HG02981 (cell line): ENCODE measurements around the gene QPCT.
"Not testable (repeated sequence)": the region's sequence is repeated elsewhere in the genome, so short reads cannot be mapped to it uniquely, and the experiment has no call there.

Experiments
- ATAC-seq: cut with Tn5 transposase; IDR thresholded peaks from one replicate; pipeline ENCODE4 v1.9.1; 2021; ENCODE audit warnings: mild to moderate bottlenecking, moderate library complexity; ENCODE audit not compliant: unreplicated experiment

The QPCT gene

DNA sequence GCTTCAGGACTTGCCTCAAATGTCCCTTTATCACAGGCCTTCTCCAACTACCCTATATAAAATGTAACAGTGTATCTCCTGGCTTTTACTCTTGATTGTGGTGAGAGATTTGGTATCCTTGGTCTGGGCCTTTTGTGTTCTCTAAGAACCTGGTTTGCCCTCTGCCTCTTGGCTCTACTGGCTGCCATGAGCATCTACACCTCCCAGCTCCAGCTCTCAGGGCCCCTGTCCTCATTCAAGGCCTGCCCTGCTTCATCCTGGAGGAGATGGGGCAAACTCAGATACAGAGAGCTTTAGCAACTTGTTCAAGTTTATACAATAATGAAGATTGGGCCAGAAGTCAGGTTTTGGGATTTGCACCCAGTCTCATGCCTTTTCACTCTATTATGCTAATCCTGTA, 45.0 kb downstream of the QPCT start:
- ATAC-seq = no peak

DNA sequence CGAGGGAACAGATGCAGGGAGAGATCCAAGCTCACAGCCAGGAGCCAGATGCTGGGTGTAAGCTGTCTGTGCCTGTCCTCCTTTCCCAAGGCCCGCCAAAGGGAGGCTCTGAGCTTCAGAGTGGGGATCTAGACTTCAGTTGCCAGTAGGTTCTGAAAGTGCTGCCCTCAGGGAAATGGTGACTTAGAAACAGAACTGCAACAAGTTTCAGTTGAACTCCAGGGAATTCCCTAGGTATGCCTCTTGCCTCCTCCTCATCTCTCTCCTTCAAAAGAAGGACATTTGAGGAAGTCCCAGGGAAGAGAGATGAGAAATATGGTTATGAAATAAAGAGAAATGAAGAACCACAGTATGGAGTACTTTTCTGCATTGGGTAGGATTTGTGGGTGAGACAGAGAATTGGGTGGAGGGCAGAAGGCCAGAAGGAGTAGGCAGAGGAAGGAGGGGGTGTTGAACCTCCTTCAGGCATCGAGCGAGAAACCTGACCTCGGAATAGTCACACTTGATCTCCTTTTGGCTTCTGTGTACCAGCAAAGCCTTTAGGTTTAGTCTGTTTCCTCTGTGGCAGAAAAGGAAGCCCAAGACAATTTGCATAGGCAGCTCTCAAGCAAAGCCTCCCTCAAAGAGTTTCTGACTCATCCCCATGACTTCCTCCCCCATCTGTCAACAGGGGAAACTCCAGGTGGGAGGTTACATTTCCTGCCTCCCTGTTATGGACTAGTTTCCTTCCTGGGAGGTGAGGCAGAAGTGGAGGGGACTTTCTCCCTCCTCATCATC, 45.7 kb downstream of the QPCT start:
- peak; percentile 96 for ATAC-seq

DNA sequence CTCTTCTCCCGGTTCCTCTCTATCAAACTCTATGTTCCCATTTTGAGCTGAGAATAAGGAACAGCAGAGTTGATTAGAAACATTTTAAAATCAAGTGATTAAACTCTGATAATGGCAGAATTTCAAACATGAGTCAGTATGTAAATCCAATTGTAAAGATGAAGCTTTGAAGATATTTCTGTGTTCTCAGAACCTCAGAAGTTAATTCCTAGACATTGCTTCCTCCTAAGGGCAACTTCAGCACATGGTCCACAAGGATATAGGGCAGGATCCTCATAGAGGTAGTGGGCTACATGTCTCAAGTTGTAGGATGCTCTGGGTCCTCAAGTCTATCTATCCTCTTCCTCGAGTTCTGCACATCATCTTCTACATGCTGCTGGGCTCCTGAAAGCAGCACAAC, 46.3 kb downstream of the QPCT start:
- ATAC-seq = no peak

DNA sequence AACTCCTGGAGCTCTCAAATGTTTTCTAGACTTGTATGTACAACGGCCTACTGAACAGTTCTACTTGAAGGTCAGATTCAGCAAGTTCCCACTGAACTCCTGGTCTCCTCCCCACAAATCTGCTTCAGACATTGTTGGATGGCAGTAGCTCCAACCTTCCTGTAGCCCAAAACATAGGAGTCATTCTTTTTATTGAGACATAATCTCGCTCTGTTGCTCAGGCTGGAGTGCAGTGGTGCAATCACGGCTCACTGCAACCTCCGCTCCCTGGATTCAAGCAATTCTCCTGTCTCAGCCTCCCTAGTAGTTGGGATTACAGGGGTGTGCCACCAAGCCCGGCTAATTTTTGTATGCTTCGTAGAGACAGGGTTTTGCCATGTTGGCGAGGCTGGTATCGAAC, 47.3 kb downstream of the QPCT start:
- ATAC-seq = no peak

DNA sequence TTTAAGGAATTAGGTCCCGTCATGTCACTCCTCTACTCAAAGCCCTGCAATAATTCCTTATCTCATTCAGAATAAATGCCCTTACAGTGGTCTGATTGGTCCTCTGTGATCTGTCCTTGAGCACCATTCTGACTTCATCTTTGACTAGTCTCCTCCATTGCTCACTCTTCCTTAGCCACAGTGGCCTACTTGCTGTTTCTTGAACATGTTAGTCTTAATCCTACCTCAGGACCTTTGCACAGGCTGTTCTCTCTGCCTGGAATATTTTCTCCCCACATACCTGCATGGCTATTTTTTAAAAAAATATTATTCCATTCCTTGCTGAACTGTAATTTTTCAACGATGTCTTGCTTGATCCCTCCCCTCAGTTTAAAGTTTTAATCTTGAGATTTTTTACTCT, 48.0 kb downstream of the QPCT start:
- ATAC-seq = no peak

DNA sequence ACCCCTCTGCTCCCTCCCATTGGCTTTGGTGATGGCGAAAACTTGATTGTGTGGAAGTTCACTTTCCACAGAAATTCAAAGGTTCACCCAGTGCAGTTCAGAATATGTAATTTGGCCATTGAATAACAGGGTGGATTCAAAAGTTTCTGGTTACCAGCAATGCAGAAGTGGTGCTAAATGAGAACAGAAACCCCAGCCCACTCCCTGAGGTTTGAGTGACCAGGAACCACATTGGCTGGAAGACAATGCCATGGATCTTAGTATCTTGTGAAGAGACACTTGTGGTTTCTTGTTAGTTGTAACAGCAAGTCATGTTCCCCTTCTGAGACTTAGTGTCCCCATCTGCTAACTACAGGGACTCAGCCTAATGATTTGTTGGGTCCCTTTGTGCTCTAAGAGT, 49.8 kb downstream of the QPCT start:
- ATAC-seq = no peak

DNA sequence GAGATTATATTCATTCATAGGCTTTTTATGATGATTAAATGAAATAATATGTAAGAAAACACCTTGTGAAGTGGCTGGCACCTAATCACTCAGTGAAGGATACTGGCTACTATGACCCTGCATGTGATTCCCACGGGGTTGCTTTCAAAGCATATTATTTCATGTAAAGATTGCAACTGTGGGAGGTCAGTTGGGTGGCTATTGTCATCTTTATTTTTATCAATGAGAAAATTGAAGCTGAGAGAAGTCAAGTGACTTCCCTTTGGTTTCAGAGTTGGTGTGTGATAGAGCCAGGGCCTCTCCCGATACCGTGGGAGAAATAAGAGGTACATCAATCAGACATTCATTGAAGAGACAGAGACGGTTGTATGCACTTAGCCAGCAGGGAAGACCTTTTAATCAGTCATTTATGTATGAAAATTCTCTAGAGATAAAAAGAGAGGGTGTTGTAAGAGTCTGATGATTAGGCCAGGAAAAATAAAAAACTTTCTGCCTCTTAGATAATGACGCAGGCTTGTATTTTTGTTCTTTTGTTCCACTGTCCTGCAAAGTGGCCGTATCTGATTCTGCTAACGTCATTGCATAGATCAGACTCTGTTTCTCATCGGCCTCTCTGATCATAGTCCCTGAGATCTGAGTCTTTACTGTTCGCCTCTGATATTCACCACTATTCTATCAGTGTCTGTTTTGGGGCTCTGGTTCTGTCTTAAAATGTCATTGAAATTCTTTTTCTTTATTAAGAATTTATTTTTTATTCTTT, 50.5 kb downstream of the QPCT start:
- no peak for ATAC-seq

DNA sequence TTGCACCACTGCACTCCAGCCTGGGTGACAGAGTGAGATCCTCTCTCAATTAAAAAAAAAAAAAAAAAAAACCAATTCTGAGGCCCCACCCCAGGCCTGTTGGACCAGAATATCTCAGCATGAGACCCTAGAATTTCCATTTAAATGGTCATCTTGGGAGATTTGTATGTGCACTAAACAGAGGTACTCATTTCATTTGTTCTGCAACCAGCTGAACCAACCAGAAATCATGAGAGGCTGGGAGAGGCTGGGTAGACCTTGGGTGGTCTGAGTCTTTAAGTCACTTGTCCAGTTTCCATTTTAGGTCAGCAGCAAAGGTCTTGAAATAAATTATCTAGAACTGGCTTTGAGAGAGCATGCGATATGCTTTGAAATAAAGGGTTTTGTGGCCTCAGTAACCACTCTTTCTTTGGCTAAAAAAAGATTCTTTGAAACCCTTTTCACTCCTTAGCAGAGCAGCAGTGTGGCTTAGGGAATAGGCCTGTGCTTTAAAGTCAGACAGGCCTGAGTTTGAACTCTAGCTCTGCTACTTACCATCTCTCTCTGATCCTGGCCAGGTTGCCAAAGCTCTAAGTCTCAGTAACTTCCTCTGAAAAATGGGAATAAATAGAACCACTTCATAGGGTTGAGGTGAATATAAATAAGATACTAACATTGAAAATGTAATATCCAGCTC, 52.6 kb downstream of the QPCT start:
- ATAC-seq = no peak

DNA sequence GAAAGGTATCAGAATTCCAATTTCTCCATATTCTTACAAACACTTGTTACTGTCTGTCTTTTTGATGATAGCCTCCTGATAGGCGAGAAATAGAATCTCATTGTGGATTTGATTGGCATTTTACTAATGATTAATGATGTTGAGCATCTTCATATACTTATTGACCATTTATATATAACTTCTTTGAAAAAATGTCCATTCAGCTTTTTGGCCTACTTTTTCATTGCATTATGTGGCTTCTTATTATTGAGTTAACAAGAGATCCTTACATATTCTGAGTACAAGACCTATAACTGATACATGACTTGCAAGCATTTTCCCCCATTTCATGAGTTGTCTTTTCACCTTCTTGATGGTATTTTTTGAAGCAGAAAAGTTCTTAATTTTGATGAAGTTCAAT, 54.6 kb downstream of the QPCT start:
- ATAC-seq = no peak

DNA sequence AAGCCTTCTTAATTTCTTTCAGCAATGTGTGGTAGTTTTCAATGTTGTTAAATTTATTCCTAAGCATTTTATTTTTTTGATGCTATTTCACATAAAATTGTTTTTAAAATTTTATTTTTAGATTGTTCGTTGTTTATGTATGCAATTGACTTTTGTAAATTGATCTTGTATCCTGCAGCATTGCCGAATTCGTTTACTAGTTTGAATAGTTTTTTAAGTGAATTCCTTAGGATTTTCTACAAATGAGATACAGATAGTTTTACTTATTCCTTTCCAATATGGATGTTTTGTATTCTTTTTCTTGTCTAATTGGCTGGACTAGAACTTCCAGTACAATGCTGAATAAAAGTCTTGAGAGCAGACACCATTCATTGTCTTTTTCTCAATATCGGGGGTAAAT, 55.6 kb downstream of the QPCT start:
- ATAC-seq = no peak

DNA sequence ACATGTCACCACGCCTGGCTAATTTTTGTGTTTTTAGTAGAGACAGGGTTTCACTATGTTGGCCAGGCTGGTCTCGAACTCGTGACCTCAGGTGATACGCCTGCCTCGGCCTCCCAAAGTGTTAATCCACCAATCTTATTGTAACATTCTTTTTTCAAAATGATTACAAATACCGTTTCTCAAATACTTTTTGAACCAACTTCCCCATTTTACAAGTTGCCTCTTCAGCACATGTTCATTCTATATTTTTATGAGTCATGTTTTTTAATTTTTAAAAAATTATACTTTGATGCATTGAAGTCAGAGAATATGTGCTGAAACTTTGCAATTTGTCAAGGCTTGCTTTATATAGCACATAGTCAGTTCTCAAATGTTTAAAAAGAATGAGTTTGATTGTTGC, 58.2 kb downstream of the QPCT start:
- no peak for ATAC-seq

DNA sequence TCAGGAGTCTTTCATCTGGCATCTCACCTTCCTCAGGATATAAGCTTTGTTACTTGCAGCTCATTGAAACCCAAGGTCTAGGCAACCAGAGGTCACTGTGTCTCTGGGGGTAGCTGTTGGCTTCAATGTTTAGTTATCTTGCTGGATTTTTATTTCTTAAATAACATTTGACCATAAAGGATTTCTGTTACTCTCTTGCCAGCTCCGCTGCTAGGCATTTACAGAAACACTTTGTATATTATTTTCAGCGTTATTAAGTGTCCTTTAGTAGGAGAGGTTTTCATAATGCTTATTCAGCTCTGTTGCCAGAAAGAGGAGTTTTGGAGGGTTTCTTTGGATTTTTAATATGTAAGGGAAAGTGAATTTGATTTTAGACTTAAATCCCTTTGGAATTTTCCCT, 61.4 kb downstream of the QPCT start:
- no peak for ATAC-seq

DNA sequence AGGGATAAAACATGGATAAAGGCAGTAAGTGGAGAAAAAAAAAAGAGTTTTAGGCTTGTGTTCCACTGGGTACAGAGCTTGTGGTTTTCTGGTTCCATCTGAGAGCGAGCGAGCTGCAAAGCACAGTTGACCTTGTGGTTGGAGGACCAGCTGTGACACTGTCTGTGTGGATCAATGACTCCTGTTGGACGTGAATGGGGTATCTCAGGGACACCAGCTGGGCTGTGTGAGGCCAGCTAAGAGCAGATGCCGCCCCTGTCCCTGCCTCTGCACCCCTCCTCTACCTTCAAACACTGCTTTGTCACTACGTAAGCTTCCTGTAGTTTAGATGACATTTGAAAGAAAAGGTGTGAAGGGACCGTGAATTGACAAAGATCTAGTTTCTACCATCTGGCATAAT, 67.8 kb downstream of the QPCT start:
- no peak for ATAC-seq

DNA sequence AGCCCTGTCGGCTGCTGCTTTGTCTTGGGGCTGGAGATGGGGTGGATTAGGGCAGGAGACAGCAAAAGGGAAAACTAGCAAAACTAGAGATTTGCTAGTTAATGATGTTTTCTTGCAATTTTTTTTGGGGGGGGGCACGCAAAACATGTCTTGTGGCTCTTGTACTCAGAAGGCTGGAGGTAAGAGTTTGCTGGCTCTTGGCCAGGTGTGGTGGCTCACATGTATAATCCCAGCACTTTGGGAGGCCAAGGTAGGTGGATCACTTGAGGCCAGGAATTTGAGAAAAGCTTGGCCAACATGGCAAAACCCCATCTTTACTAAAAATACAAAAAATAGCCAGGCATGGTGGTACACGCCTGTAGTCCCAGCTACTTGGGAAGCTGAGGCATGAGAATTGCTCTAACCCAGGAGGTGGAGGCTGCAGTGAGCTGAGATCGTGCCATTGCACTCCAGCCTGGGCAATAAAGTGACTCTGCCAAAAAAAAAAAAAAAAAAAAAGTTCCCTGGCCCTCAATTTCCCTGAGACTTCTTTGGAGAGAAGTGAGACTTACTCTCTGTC, 69.6 kb downstream of the QPCT start:
- ATAC-seq = not testable (repeated sequence)

DNA sequence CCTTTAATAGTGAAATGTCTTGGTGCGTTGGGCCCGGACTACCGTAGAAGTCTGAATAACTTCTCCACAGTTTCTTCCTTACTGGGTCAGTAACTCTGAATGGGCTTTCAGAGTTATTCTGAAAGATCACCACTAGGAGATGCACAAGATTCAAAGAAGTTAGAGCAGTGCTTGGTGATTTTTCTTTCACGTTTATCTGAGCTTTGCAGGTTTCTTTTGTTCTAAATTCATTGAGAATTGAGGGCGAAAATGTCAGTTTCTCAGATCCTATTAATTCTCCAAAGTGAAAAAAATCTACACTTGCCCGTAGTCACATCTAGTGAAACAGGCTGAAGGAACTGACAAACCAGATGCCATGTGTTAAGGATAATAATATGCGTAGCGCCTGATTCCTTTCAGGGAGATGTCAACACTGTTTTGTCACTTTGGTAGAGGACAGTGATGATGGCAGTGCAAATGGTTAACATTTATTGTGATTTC, 70.1 kb downstream of the QPCT start:
- ATAC-seq = no peak

DNA sequence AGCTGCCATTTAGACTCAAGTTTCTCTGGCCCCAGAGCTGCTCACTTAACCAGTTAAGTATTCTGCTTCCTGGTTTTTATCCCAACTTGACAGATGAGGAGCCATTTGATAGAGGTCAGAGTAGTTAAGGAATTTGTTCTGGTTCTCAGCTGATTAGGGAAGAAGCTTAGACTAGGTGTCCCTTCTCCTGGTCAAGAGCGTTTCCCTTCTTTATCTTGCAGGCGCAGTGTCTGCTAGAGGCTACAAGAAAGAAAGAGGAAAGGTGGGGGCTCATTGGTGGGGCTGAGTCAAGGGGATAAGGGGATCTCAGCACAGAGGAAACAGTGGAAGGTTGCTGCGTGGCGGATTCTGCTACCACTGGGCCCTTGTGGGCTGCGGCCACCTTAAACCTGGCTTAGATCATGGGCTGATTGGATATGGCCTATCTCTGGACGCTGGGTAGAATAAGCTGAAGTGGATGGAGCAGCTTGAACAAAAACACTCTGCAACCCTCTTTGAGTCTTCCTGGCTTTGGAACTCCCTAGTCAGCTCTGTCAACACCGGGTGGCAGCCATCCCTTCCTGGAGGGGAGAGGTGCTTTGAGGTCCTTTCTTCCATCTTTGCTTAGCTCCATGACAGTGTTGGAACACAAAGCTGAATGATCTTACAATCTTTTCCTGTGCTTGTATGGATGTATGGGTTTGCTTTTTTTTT, 70.8 kb downstream of the QPCT start:
- no peak for ATAC-seq

DNA sequence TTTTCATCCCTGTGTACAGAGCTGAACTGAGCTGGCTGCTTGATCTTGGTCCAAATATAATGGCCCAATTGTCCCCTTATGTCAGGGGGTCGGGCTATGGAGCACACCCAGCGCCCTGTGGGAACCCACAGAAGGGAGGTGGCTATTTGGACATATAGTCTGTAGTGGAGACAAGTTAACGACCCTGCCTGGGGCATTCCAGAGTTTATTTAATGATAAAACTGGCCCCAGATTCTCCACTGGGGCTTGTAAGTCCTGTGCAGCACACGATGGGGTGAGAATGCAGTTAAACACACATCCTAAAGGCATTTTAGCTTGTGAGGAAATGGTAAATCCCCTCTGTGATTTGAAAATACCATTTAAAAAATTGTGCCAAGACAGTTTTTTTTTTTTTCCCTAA, 72.9 kb downstream of the QPCT start:
- no peak for ATAC-seq

DNA sequence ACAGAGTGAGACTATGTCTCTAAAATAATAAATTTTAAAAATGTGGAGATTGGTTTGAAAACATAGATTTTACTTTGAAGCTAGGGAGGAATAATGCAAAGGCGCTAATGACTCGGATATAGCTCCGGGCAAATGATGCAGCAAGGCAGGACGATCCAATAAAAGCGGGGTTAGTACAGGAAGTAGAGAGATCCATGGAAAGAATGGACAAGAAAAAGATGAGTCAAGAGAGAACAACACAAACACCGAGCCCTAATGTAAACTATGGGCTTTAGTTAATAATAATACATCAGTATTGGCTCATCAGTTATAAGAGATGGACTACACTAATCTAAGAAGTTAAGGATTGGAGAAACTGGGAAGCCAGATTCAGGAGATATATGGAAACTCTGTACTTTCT, 74.5 kb downstream of the QPCT start:
- no peak for ATAC-seq

DNA sequence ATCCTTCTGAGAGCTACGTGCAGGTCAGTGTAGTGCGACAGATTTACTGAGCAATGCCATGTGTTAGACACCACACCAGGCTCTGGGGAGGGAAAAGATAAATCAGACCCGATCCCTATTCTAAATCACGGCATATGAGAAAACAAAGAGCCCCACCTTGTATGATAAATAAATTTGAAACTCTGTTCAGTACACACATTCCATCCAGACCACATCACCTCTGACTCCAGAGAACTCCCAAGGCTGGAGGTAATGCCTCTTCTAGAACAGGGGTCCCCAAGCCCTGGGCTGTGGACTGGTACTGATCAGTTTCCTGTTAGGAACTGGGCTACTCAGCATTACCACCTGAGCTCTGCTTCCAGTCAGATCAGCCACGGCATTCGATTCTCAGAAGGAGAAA, 77.3 kb downstream of the QPCT start:
- ATAC-seq = no peak

DNA sequence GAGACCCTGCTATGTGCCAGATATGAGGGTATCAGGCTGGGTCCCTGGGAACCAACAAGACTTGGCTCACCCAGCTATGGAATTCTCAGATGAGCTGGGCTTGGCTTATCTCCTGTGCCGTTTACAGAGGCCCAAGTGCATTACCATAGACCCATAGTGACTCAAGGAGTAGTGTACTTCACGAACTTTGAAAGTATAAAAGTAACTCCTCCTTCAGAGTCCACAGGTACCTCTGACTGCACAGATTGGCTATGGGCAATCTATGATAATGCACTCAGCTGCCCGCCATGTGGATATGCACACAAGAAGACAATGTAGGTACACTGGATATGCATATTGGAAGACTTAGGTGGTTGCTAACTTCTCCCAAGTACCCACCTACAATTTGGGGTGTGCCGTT, 78.4 kb downstream of the QPCT start:
- ATAC-seq = no peak
